Endothelial cell of umbilical vein (primary cell): ENCODE results near the gene TEDC1.

Experiments used
- EZH2 ChIP-seq: IDR thresholded peaks from 2 replicates; pipeline ENCODE4 v1.6.1; 2012; ENCODE audit warnings: borderline replicate concordance, low read depth, mild to moderate bottlenecking, moderate library complexity, low read length, inconsistent platforms; ENCODE audit not compliant: severe bottlenecking
- FOS ChIP-seq: IDR thresholded peaks from 2 replicates; pipeline ENCODE4 v1.6.1; 2011; ENCODE audit warnings: mild to moderate bottlenecking, low read length, moderate library complexity, borderline replicate concordance; ENCODE audit not compliant: insufficient read depth
- GATA2 ChIP-seq: IDR thresholded peaks from 2 replicates; pipeline ENCODE4 v1.7.0; 2011; ENCODE audit warnings: low read depth, mild to moderate bottlenecking, moderate library complexity, mixed read lengths, low read length; ENCODE audit not compliant: insufficient read length, insufficient read depth
- MYC ChIP-seq: IDR thresholded peaks from one replicate; pipeline ENCODE4 v1.6.1; 2011; ENCODE audit warnings: mild to moderate bottlenecking, low read depth, low read length
- POLR2A ChIP-seq: IDR thresholded peaks from 2 replicates; pipeline ENCODE4 v1.6.1; 2012; ENCODE audit warnings: low read depth, mild to moderate bottlenecking, control low read depth, low read length
- POLR2AphosphoS5 ChIP-seq: IDR thresholded peaks from 2 replicates; pipeline ENCODE4 v1.6.1; 2012; ENCODE audit warnings: low read depth, mild to moderate bottlenecking, control low read depth, low read length, moderate library complexity; ENCODE audit not compliant: insufficient read depth
- TF ChIP-seq, protein P1 (sequence below), 2 donors: IDR thresholded peaks; 1 replicate in 1 of 2; 2 replicates in 1 of 2; pipeline ENCODE4 v1.5.1; 2011; ENCODE audit warnings: low read length in 2 of 2, mild to moderate bottlenecking in 2 of 2, moderate library complexity in 2 of 2, control low read depth in 1 of 2, inconsistent platforms in 1 of 2, low read depth in 1 of 2; ENCODE audit not compliant: insufficient read depth in 1 of 2; ENCODE audit errors: extremely low read depth in 1 of 2
- TF ChIP-seq, protein P2 (sequence below): IDR thresholded peaks from 2 replicates; pipeline ENCODE4 v1.6.1; 2011; ENCODE audit not compliant: insufficient read depth, insufficient read length

DNA sequence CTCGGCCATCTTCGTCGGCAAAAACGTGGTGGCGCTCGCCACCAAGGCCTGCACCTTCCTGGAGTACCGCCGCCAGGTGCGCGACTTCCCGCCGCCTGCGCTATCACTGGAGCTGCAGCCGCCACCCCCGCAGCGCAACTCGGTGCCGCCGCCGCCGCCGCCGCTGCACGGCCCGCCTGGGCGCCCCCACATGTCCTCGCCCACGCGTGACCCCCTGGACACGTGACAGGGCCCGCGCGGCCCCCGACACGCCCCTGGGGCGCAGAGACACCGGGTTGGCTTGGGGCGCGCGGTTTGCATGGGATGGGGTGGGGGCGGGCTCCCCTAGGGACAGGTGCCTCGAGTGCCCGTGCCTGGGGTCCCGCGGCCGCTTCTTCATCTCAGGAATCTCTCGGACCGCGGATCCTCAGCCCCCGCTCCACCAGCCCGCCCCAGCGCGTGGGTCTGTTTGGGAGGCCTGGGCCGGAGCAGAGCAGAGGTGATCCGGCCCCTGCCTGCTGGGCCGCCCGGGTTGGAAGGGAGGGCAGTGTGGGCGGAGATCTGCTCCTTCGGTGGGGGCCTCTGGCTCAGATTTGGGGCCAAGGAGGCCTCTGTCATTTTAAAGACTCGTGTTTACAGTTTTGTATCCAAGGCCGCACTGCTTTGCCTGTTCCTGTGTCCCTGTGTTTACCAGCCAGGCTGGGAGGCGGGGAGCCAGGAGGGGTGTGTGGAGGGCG, 38.7 kb downstream of the TEDC1 start:
- TF ChIP-seq, protein P1, sequence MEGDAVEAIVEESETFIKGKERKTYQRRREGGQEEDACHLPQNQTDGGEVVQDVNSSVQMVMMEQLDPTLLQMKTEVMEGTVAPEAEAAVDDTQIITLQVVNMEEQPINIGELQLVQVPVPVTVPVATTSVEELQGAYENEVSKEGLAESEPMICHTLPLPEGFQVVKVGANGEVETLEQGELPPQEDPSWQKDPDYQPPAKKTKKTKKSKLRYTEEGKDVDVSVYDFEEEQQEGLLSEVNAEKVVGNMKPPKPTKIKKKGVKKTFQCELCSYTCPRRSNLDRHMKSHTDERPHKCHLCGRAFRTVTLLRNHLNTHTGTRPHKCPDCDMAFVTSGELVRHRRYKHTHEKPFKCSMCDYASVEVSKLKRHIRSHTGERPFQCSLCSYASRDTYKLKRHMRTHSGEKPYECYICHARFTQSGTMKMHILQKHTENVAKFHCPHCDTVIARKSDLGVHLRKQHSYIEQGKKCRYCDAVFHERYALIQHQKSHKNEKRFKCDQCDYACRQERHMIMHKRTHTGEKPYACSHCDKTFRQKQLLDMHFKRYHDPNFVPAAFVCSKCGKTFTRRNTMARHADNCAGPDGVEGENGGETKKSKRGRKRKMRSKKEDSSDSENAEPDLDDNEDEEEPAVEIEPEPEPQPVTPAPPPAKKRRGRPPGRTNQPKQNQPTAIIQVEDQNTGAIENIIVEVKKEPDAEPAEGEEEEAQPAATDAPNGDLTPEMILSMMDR (IDR thresholded peaks at IDR 0.05; ENCODE audit: extremely low read depth in 1 of 2, insufficient read depth in 1 of 2, low read depth in 1 of 2, low read length in 2 of 2) = no peak
- TF ChIP-seq MYC (no peak), GATA2 (no peak), EZH2 (no peak), POLR2A (no peak), POLR2AphosphoS5 (no peak), FOS (no peak)
- TF ChIP-seq, protein P2, sequence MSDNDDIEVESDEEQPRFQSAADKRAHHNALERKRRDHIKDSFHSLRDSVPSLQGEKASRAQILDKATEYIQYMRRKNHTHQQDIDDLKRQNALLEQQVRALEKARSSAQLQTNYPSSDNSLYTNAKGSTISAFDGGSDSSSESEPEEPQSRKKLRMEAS = no peak
